GM18499 (cell line): ENCODE results near the gene SPAG16.

Experiments
- ATAC-seq: cut with Tn5 transposase; IDR thresholded peaks from one replicate; pipeline ENCODE4 v1.9.1; 2021; ENCODE audit warnings: moderate number of reproducible peaks; ENCODE audit not compliant: insufficient read depth, unreplicated experiment

SPAG16 gene

DNA sequence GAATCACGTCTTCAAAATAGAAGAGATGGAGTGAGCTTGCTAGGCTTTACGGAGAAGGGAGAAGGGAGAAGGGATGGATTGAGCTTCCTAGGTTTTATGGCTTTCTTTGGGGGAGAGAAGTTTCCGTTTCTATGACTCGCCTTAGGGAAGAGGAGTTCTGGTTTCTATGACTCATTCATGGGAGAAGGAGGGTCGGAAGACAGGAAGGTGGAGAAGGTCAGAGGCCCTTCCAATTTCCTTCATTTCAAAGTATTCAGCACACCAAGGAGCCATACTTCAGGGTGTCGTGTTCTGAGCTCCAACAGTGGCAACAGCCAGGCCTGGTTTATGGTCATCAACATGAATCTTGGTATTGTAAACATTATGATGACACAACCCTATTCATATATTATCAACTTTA, 841.9 kb downstream of the SPAG16 start:
- ATAC-seq, result no peak

DNA sequence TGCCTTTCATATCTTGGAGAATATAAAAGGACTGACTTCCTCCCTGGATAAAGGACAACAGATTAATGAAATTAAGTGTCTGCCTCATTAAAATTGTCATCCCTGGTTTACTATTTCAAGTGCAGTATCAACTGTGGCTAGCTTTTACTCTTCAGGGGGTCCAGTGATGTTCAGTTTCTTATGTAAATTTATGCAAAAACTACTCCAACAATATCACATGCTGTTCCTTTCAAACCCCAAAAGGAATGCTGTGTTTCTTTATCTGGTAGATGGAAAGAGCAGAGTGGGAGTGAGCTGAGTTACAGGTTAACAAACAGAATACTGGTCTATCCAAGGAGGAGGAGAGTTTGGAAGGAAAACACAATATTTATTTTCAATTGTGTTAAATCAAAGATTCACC, 842.9 kb downstream of the SPAG16 start:
- ATAC-seq, result no peak

DNA sequence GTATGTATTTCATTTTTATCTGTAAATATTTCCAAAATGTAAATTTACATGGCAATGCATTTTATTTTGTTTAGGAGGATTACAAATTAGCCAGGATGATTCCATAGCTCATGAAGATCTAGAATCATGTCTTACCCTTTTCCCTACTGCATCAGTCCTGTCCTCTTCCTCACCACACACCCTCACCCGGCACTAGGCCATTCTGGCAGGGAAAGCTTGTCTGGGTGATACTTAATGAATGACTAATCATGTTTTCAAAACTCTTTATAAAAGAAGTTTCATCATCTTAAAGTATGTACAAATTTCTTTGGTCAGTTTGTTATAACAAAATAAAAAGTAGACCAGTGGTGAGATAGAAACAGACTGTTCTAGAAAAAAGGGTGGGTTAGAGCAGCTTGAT, 843.3 kb downstream of the SPAG16 start:
- ATAC-seq, result no peak

DNA sequence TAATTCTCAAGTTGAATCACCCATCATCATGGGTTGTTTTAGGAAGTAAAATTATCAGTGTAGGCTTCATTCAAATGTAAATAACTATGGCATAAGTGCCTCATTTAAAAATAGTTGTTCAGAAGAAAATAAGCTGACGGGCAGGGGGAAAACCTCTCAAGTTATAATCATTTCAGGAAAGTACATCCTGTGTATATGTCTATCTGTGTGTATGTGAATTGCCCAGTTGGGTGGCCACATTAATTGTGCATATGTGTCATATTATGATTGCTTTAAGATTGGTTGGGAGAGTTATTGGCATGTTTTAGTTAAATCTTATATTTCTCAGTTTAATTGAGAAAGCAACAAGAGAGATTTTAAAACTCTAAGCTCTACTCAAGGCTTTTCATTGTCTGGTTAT, 843.8 kb downstream of the SPAG16 start:
- ATAC-seq, result no peak

DNA sequence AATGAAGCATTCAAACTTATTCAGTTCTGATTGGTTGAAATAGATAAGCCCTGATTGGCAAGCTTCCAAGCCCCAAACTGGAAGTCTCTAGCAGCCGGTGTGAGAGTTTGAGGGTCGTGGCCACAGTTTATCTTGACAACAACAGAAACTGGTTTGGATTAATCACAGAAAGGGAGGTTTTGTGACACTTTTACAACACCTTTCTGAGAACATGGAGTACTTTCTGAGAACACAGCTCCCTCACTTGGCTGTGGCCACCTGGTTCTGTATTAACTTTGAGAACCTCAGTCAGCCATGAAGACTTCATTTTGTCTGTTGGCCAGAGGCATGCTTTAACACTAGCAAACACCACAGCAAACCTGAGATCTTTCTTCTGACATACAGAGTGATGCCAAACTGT, 845.9 kb downstream of the SPAG16 start:
- ATAC-seq, result no peak

DNA sequence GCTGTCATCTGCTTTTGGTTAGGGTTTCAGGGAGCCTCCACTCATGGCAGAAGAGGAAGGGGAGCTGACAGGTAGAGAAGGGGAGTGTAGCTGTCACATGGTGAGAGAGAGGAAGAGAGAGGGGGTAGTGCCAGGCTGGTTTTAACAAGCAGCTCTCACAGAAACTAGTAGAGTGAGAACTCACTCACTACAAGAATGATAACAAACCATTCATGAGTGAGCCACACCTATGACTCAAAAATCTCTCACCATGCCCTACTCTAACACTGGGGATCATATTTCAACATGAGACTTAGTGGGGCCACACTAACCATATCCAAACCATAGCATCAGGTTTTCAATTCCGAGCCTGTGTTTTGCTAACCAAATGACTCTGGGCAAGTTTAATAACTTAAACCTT, 851.7 kb downstream of the SPAG16 start:
- no peak for ATAC-seq

DNA sequence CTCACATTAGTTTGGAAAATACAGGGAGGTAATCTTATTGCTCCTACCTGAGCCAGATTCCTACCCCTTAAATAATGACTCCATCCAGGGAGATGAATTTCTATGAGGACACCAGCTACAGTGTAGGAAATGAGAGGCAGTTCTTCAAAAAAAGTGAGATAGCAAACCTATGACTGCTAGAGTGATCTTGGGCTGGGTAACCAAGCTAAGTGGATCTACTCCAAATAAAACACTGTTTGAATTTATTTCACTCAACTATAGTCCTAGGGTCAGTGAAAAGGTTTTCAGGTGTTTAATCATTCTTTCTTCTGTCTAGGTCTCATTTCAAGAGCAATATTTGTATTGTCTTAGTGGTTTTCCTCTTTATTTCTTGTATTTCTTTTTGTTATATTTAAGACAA, 854.5 kb downstream of the SPAG16 start:
- no peak for ATAC-seq

DNA sequence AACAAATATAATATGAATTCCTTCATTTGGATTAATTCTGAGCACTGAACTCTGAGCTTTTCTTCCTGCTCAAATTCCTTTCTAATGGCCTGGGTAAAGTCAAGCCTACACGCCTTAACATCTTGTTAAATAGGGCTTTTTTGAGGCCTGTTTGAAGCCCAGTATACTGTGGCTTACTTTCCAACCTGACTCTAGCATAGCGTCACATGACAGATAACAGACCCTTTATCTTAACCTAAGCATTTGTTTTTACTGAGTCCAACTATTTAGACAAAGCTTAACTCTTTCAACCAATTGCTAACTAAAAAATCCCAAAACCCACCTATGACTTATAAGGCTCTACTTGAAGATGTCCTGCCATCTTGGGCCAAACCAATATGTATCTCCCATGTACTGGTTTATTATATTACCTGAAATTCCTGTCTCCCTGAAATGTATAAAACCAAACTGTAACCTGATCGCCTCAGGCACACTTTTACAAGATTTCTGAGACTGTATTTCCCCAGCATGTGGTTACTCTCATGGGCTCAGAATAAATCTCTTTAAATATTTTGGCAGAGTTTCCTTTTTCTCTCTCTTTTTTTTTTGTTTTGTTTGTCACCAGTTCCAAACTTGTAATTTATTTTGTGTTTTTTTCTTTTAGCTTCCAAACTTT, 855.5 kb downstream of the SPAG16 start:
- no peak for ATAC-seq

DNA sequence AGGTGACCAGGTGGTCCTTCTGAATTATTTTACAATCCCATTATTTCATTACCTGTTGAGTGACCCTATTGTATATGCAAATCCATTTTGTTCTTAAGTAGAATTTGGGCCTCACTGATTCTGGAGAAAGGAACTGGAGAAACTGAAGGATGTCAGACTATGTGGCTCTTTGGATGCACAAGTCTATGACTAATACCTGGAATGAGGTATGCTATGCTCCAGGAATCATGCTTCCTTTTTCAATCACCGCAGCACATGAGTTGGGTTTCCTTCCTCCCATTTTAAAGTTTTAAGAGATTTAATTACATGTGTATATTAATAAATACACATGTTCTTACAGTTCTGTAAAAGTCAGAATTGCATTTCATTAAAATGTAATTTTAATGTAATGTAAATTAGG, 872.7 kb downstream of the SPAG16 start:
- ATAC-seq, result no peak

DNA sequence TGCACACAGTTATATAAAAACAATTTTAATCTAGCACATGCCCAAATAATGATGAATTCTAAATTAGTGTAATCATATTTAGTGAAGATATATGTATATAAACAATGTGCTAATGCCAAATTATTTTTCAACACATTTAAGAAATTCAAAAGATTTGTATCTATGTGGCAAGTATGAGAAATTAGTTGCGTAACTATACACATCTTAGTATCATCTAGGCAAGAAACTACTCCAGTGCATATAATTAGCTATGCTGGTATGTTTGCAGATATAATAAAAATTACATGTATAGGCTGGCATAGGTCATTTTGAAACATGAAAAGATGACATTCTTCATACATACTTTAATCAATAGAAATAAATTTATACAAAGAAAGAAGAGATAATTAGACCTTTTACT, 874.6 kb downstream of the SPAG16 start:
- ATAC-seq, result no peak

DNA sequence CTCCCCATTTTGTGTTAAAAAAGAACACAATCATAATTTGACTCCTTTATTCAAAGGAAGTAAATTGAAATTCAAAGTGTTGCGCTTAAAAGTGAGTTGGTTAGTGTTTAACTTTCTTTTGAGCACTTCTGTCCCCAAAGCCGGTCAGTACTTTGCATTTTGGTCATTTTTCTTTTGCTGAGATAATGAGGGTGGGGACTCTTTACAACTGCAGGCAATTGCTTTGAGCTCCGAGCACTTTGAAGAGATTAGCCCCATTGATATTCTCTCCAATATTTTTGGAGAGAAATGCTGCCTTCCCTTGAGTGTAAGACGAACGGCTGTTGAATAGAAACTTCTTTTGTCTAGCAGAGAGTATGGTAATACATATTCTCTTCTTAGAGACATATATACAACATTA, 885.0 kb downstream of the SPAG16 start:
- no peak for ATAC-seq

DNA sequence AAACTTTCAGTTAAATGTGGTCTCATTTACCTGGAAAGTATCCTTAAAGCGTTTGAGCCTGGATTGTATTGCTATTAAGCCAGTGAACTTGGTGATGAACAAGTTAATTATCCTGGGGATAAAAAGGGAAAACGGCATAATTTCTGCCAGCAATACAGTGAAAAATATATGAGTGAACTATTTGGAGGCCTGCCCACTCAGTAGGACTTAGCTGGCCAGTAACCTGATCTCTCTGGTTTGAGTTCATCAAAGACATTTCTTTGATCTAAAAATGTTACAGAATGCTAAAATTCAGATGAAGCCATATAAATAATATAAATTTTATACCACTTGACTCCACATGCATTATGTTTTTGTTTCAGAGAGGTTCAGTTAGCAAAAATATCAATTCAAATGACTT, 885.5 kb downstream of the SPAG16 start:
- no peak for ATAC-seq

DNA sequence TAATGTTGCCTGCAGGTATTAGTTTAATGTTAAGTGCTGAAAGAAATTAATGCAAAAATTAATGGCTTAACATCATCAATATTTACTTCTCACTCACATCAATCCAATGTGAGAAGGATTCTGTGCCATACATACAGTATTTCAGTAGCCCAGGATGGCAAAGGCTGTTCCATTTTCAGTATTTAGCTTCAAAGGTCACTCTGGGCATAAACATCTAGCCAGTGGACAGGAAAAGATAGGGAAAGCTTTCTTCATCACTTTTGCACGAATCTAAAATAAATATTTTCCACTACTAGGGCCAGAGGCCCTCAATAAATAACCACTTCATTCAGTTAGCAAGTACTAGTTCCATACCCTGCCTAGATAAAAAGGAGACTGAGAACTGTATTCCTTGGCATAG, 890.3 kb downstream of the SPAG16 start:
- ATAC-seq, result no peak

DNA sequence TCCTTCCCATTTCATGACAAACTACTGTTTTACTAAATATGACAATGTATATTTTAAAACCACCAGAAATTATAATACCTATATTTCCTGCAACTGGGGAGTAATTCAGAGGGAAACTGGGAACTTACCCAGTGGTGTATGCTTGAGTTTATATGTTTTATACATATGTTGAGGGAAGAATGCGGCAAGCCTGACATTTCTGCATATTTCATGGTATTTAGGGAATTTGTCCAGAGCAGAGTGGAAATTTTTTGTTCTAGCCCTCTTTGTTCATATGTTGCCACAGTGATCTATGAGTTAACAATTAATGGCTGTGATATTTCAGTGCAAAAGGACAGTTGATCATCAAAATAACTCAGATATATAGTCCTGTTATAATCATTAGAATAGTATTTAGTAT, 895.8 kb downstream of the SPAG16 start:
- ATAC-seq, result no peak

DNA sequence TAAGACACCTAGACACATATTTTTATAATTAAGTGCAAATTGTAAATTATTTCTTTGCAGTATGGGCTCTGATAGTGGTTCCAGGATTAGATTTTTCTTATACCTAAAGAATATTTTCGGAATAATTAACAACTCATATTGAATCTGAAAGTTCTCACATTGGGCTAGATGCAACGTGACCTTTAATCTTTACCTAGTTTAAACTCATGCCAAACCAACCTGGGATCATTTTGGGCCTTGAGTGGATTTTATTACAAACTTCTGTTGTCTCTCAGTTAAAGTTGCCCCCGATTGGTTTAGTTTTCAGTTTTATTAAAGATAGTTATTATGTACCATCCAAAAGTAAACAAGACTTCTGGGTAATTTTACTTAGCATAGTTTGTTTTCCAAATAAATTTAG, 896.4 kb downstream of the SPAG16 start:
- no peak for ATAC-seq

DNA sequence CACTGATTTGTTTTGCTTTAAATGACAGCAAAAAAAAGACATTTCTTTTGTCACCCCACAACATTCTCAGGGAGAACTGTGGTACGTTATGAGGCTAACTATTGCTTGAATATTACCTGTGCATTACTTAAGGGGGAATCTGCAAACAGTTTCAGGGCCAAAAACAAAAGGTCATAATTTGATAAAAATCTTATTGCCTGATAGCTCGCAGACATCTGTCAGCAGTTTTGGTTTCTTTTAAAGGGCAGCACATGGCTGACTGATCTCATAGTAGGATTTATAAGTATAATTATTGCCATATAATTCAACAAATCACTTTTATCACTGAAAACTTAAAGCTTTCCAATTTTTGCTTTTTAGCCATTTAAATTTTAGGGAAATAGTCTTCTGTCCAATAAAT, 900.2 kb downstream of the SPAG16 start:
- ATAC-seq, result no peak

DNA sequence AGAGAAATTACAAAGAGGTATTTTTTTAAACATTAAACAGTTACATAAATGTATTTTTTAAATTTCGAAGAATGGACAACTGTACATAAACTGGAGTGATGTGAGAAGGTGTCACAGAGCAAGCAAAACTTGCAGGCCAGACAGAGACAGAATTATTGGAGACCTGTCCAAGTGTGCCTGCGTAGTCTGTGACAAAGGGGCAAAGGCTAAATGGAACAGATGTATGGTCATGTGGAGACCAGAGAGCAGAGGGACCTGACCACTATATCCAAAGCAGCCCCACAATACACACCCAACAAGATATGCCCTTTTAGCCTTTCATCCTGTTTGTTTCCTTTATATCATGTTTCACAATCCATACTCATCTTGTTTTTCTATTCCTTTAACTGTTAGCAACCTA, 901.3 kb downstream of the SPAG16 start:
- no peak for ATAC-seq

DNA sequence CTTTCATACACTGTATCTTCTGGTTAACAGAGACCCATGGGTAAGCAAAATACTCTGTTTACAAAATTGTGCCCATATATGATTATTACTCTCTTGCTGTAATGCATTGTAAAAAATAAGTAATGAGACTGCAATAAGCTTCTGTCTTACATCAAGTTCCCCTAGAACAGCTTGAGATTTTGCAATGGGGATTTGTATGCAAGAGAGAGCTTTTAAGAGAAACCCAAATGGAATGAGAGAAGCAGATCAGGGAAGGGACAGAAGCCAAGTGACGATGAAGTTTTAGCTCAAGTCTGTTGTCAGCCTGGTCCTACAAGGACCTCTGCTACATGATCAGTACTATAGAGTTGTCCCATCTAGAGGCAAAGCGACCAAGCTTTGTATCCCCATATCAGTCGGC, 908.4 kb downstream of the SPAG16 start:
- ATAC-seq, result no peak

DNA sequence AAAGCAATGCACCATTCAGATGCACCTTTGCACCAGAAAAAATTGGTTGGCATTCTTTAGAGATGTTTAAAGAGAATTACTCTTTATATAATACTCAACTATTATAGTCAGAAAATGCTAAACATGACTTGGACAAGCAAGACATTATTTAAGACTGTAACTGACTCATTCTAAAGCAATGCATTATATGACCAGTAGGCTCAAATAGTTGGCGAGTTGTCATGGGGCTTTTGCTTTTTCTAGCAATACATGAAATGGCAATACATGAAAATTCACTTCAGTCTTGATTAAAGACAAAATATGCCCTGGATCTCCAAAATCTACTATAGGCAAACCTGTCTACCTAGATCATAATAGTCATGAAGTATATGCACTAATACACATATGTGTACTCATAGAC, 909.7 kb downstream of the SPAG16 start:
- no peak for ATAC-seq

DNA sequence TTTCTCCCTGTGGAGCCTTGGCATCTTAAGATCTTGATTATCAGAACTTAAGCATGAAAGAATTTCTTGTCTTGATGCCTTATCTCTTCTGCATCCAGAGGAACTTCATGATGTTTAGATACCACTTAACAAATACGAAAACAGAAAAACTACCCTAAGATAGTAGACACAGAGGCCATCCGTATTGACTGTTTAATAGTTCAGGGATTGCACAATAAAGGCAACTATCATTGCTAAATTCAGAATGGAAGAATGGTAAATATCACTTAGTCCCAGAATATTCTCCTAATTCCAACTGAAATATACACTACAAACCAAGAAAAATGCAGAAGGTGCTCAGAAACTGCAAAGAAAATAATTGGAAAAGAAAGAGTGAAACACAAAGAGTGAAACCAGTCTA, 912.0 kb downstream of the SPAG16 start:
- ATAC-seq, result no peak

DNA sequence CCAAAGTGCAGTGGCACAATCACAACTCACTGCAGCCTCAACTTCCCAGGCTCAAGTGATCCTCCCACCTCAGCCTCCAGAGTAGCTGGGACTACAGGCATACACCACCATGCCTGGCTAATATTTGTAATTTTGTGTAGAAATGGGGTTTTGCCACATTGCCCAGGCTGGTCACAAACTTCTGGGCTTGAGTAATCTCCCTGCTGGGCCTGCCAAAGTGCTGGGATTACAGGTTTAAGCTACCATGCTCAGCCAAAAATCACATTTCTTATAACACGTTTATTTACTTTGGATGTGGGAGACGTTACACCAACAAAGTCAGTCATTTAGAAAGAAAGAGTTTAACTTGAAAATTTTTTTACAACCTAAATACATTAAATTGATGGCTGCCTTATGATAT, 917.6 kb downstream of the SPAG16 start:
- no peak for ATAC-seq

DNA sequence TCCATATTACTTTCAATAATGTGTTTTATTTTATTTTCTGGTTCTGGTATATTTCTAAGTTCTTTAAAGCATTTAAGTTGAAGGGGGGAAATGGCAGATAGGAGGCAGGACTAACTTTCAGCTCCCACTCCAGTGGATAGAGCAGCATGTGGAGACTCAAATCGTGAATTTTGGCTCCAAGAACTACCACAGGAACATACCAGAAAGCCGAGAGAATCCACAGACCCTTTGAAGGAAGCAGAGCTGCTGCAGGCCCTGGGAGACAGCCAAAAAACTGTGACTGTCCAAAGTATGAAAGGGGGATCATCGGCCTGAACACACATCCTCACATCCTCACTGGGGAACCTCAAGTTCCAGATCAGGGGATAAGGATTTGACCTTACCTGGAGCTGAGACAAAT, 919.0 kb downstream of the SPAG16 start:
- ATAC-seq, result no peak

DNA sequence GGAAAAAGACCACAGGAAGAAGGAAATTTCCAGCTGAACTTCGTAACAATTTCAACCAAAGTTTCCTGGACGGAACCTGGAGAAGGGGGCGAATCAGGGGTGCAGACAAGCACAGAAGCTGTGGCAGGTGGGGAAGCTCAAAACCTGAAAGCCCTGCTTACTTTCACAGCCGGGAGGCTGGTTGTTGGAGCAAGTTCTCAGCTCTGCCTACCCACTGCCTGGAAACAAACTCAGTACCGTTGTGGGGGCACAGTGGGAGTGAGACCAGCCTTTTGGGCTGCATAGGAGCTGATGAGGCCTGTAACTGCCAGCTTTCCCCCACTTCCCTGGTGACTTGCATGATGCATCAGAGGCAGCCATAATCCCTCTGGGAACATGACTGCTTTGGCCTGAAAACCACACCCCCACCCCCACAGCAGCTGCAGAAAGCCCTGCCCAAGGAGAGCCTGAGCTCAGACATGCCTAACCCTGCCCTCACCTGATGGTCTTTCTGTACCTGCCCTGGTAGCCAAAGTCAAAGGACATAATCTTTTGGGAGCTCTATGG, 919.6 kb downstream of the SPAG16 start:
- ATAC-seq, result no peak
